ENCODE data around the gene ARL6IP5. TPM values are rescaled to one million over a fixed set of nuclear protein-coding genes. Genes with fewer than 3 reads are reported as not detected.

Gene ARL6IP5
- total and polyA plus RNA-seq, 9 of the 15 experiments (the other 6 are each of a cell fraction or from before 2014, with no cell fraction given) = 10.3 to 54.0 (median 12.7) TPM

DNA sequence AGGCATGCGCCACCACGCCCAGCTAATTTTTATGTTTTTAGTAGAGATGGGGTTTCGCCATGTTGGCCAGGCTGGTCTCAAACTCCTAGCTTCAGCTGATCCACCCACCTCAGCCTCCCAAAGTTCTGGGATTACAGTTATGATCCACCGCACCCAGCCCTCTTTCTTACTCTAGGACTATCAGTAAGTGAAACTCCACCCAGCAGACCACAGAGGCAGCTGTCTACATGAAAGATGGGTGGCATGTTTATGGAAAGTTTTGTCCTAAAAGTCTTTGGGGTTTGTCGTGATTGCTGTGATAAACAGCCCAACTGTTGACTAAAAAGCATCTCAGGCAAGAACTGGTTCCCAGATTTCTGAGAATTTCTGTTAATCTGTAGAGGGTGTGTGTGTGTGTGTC lies 10.9 kb downstream of the ARL6IP5 start (continued):
- TF ChIP-seq TAL1 (IDR thresholded peaks at IDR 0.05) = peak; percentile 34; the same call in 1 of the 2 replicates
- TF ChIP-seq ESRRA (IDR thresholded peaks at IDR 0.05; ENCODE audit: borderline replicate concordance, low read depth) = peak; percentile 37; the same call in 1 of the 2 replicates
- peak; percentile 97 for TF ChIP-seq MEIS2 (IDR thresholded peaks at IDR 0.05; ENCODE audit: partially characterized antibody)
- TF ChIP-seq ZNF583 (CRISPR knock-in tag; IDR thresholded peaks at IDR 0.05) = no peak
- TF ChIP-seq, protein P1, sequence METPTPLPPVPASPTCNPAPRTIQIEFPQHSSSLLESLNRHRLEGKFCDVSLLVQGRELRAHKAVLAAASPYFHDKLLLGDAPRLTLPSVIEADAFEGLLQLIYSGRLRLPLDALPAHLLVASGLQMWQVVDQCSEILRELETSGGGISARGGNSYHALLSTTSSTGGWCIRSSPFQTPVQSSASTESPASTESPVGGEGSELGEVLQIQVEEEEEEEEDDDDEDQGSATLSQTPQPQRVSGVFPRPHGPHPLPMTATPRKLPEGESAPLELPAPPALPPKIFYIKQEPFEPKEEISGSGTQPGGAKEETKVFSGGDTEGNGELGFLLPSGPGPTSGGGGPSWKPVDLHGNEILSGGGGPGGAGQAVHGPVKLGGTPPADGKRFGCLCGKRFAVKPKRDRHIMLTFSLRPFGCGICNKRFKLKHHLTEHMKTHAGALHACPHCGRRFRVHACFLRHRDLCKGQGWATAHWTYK (CRISPR knock-in tag; IDR thresholded peaks at IDR 0.05) = 0 out of 2 replicates have a peak, but pooled peaks have one; percentile 43
- TF ChIP-seq NFATC3 (IDR thresholded peaks at IDR 0.05) = peak; percentile 95
- TF ChIP-seq HDAC1 (IDR thresholded peaks at IDR 0.05) = peak in 1 of 2 experiments; percentile 94; a peak in 2 of 4 replicates
- TF ChIP-seq, protein P2, sequence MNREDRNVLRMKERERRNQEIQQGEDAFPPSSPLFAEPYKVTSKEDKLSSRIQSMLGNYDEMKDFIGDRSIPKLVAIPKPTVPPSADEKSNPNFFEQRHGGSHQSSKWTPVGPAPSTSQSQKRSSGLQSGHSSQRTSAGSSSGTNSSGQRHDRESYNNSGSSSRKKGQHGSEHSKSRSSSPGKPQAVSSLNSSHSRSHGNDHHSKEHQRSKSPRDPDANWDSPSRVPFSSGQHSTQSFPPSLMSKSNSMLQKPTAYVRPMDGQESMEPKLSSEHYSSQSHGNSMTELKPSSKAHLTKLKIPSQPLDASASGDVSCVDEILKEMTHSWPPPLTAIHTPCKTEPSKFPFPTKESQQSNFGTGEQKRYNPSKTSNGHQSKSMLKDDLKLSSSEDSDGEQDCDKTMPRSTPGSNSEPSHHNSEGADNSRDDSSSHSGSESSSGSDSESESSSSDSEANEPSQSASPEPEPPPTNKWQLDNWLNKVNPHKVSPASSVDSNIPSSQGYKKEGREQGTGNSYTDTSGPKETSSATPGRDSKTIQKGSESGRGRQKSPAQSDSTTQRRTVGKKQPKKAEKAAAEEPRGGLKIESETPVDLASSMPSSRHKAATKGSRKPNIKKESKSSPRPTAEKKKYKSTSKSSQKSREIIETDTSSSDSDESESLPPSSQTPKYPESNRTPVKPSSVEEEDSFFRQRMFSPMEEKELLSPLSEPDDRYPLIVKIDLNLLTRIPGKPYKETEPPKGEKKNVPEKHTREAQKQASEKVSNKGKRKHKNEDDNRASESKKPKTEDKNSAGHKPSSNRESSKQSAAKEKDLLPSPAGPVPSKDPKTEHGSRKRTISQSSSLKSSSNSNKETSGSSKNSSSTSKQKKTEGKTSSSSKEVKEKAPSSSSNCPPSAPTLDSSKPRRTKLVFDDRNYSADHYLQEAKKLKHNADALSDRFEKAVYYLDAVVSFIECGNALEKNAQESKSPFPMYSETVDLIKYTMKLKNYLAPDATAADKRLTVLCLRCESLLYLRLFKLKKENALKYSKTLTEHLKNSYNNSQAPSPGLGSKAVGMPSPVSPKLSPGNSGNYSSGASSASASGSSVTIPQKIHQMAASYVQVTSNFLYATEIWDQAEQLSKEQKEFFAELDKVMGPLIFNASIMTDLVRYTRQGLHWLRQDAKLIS (CRISPR knock-in tag; IDR thresholded peaks at IDR 0.05) = no peak
- peak; percentile 56 for TF ChIP-seq CBFA2T3 (IDR thresholded peaks at IDR 0.05)
- TF ChIP-seq TCF3 (CRISPR knock-in tag; IDR thresholded peaks at IDR 0.05) = peak; percentile 50
- TF ChIP-seq CCNT2 (IDR thresholded peaks at IDR 0.05; ENCODE audit: borderline replicate concordance, extremely low read depth, insufficient read length, low read depth, low read length) = peak; percentile 19
- TF ChIP-seq, protein P3, sequence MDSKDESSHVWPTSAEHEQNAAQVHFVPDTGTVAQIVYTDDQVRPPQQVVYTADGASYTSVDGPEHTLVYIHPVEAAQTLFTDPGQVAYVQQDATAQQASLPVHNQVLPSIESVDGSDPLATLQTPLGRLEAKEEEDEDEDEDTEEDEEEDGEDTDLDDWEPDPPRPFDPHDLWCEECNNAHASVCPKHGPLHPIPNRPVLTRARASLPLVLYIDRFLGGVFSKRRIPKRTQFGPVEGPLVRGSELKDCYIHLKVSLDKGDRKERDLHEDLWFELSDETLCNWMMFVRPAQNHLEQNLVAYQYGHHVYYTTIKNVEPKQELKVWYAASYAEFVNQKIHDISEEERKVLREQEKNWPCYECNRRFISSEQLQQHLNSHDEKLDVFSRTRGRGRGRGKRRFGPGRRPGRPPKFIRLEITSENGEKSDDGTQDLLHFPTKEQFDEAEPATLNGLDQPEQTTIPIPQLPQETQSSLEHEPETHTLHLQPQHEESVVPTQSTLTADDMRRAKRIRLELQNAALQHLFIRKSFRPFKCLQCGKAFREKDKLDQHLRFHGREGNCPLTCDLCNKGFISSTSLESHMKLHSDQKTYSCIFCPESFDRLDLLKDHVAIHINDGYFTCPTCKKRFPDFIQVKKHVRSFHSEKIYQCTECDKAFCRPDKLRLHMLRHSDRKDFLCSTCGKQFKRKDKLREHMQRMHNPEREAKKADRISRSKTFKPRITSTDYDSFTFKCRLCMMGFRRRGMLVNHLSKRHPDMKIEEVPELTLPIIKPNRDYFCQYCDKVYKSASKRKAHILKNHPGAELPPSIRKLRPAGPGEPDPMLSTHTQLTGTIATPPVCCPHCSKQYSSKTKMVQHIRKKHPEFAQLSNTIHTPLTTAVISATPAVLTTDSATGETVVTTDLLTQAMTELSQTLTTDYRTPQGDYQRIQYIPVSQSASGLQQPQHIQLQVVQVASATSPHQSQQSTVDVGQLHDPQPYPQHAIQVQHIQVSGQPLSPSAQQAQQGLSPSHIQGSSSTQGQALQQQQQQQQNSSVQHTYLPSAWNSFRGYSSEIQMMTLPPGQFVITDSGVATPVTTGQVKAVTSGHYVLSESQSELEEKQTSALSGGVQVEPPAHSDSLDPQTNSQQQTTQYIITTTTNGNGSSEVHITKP (IDR thresholded peaks at IDR 0.05; ENCODE audit: partially characterized antibody) = no peak
- TF ChIP-seq, protein P4, sequence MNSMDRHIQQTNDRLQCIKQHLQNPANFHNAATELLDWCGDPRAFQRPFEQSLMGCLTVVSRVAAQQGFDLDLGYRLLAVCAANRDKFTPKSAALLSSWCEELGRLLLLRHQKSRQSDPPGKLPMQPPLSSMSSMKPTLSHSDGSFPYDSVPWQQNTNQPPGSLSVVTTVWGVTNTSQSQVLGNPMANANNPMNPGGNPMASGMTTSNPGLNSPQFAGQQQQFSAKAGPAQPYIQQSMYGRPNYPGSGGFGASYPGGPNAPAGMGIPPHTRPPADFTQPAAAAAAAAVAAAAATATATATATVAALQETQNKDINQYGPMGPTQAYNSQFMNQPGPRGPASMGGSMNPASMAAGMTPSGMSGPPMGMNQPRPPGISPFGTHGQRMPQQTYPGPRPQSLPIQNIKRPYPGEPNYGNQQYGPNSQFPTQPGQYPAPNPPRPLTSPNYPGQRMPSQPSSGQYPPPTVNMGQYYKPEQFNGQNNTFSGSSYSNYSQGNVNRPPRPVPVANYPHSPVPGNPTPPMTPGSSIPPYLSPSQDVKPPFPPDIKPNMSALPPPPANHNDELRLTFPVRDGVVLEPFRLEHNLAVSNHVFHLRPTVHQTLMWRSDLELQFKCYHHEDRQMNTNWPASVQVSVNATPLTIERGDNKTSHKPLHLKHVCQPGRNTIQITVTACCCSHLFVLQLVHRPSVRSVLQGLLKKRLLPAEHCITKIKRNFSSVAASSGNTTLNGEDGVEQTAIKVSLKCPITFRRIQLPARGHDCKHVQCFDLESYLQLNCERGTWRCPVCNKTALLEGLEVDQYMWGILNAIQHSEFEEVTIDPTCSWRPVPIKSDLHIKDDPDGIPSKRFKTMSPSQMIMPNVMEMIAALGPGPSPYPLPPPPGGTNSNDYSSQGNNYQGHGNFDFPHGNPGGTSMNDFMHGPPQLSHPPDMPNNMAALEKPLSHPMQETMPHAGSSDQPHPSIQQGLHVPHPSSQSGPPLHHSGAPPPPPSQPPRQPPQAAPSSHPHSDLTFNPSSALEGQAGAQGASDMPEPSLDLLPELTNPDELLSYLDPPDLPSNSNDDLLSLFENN (IDR thresholded peaks at IDR 0.05; ENCODE audit: low read depth in 2 of 2, low read length in 2 of 2) = no peak
- TF ChIP-seq HDAC2 (IDR thresholded peaks at IDR 0.05) = peak; percentile 73; the same call in 1 of the 2 replicates

Measured in K562 (cell line).